ENCODE results near the gene AGT. TPM values are rescaled to one million over a fixed set of nuclear protein-coding genes. Genes with fewer than 3 reads are reported as not detected.

The AGT gene
- total RNA-seq (2022; extraction: Qiagen RNA extraction): 0.06 to 0.17 TPM (median 0.09 TPM) in 4 of 5 replicates, not detected in the other

DNA sequence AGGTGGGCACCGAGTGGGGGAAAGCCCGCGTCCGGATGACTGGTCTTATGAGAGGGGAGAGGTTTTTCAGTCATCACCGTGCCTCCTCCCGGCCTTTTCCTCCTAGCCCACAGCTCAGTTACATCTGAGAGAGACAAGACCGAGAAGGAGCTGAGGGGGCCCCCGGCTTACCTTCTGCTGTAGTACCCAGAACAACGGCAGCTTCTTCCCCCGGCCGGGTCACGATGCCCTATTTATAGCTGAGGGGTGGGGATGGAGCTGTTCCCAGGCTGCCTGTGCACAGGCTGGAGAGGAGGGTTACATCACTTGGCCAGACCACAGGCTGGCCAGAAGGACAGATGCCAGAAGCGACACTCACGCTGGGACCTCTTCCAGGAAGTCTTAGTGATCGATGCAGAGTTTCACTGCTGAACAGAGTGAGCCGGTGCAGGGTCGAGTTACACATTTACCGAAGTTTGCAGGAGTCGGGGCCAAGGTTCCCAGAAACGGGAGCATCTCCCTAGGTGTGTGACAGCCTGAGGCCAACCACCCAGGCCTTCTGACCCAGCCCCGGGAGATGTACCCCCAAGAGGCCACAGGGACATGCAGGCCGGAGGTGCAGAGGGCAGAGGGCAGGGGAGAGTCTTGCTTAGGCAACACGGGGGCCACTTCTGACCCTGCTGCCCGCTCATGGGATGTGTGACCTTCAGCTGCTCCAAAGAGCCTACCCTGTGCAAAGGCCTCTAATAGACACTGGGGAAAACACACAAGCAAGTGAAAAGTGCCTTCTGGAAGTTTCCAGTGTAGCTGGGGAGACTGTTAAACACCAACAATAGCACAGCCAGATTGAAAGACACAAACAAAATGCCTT, at the start of gene AGT:
TSS of gene AGT (minus strand) at position 208 of the 850 bp plus-strand sequence. CDS start 3,299 bp downstream, outside the sequence.

DNA sequence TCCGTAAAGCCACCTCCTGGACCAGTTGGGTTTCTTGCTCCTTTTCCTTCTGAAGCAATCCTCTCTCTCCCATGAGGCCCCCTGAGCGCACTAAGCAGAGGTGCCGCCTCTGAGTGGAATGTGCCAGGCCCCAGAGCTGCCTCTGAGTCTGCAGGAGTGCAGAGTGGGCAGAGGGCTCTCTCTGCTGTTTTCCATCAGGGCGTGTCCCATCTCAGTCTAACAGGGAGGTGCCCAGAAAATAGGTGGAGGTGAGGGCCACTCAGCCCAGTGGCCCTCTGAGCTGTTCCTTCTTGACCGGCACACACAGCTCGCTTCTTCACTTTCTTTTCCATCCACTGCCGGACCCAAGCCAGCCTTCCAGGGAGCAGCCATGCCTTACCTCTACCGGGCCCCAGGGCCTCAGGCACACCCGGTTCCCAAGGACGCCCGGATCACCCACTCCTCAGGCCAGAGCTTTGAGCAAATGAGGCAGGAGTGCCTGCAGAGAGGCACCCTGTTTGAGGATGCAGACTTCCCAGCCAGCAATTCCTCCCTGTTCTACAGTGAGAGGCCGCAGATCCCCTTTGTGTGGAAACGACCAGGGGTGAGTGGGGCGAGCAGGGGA, 33.3 kb upstream of the AGT start, which contains the start of gene CAPN9:
TSS of gene CAPN9 (plus strand) at position 262 of the 604 bp plus-strand sequence. CDS start at position 371, 109 bp downstream.

Other genes starting within 250 kb of the AGT start
- 18.3 to 22.7 TPM (median 19.6 TPM) in 5 replicates for gene COG2, start 71.6 kb downstream of the AGT start, total RNA-seq (2022; extraction: Qiagen RNA extraction)
- not detected in 5 replicates for gene CAPN9, start 33.3 kb upstream of the AGT start, total RNA-seq (2022; extraction: Qiagen RNA extraction)
- 15.1 to 18.9 TPM (median 18.0 TPM) in 5 replicates for gene C1orf198, start 154.4 kb upstream of the AGT start, total RNA-seq (2022; extraction: Qiagen RNA extraction)